Neural progenitor cell (in vitro differentiated cells): ENCODE results near the gene SLC2A4.
"Not testable (repeated sequence)": the region's sequence is repeated elsewhere in the genome, so short reads cannot be mapped to it uniquely, and the experiment has no call there.

Experiments used
- CTCF ChIP-seq: fragments of 200-600 bp; sonication (generic); IDR thresholded peaks from 2 replicates; pipeline ENCODE4 v1.5.1; 2017; ENCODE audit warnings: antibody characterized with exemption, mild to moderate bottlenecking
- EZH2 ChIP-seq: fragments of 200-600 bp; sonication (generic); IDR thresholded peaks from 2 replicates; pipeline ENCODE4 v1.6.1; 2017; ENCODE audit warnings: antibody characterized with exemption, mild to moderate bottlenecking, moderate library complexity
- EZH2phosphoT487 ChIP-seq: fragments of 200-600 bp; sonication (generic); IDR thresholded peaks from 2 replicates; pipeline ENCODE4 v1.6.1; 2017; ENCODE audit warnings: antibody characterized with exemption

DNA sequence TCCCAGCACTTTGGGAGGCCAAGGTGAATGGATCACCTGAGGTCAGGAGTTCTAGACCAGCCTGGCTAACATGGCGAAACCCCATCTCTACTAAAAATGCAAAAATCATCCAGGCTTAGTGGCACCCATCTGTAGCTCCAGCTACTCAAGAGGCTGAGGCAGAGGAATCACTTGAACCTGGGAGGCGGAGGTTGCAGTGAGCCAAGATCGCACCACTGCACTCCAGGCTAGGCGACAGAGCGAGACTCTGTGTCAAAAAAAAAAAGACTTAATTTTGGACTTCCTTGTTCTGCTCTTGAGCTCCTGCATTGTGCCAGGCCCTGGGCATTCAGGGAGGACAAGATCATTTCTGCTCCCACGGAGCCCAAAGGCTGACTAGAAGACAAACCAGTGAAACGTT lies 56.1 kb downstream of the SLC2A4 start:
- not testable (repeated sequence) for TF ChIP-seq CTCF, EZH2, EZH2phosphoT487
